Measurements from ENCODE around the gene ANKRD13A. TPM values are rescaled to one million over a fixed set of nuclear protein-coding genes. Genes with fewer than 3 reads are reported as not detected.

The ANKRD13A gene
- total RNA-seq, 1 experiment from 2014 or later: 19.9 TPM

DNA sequence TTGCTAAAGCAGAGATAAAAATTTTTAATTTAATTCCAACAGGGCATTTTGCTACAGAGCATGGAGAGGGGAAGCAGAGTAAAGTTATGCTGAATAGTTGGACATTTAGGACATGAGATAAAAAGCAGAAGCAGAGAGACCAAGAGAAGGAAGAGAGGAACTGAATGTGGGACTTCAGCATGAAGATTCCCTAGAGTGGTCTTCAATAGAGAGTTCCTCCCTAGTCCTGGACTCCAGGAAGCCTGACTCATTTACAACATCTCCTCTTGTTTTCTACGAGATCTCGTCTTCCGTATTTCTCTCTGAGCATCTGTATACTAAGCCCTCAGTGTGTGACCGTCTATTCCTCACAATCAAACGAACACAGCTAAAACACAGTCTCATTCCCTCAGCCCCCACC is 89.7 kb downstream of the ANKRD13A start:
- no peaks in the 10 kb centered on the region for H3K36me3 ChIP-seq (ENCODE audit: control insufficient read depth in 1 of 2, insufficient read depth in 2 of 2, low read length in 2 of 2)
- POLR2A ChIA-PET: no interaction called here
- H3K4me2 ChIP-seq (ENCODE audit: low read length): no peak overlapping the region
- H3K9me3 ChIP-seq (ENCODE audit: control insufficient read depth in 1 of 2, insufficient read depth in 1 of 2, low read depth in 1 of 2, low read length in 2 of 2): no peaks in the 10 kb centered on the region
- no peaks in the 10 kb centered on the region for H3K4me1 ChIP-seq (ENCODE audit: control insufficient read depth in 1 of 2, insufficient read depth in 2 of 2, low read length in 2 of 2)
- CTCF ChIA-PET: no interaction called here
- H2AFZ ChIP-seq (ENCODE audit: low read depth, low read length, poor library complexity, severe bottlenecking): no peak overlapping the region
- no peaks in the 10 kb centered on the region for H4K20me1 ChIP-seq (ENCODE audit: insufficient read depth)
- peaks cover 6% of the 10 kb centered on the region; the same call in 1 of the 2 replicates for H3K27me3 ChIP-seq (ENCODE audit: insufficient read depth, low read length)
- H3K79me2 ChIP-seq (ENCODE audit: insufficient read depth, low read length): no peaks in the 10 kb centered on the region
- H3K9ac ChIP-seq (ENCODE audit: low read length): no peak overlapping the region
- no peak overlapping the region for H3K27ac ChIP-seq (ENCODE audit: low read depth, low read length)
- no TSS peak for BruUV-seq (replicated peaks)
- DNase-seq (ENCODE audit: low read depth, low spot score): no peak
- intact Hi-C loops (cut with micrococcal nuclease): no loop called here
- no peak for ATAC-seq
- no peaks in the 10 kb centered on the region for H3K9me2 ChIP-seq (ENCODE audit: insufficient read depth)
- RAD21 ChIA-PET (ENCODE audit: low non-redundant PET in 1 of 2, low total read pairs in 2 of 2, uncharacterized antibody in 2 of 2, unreplicated experiment in 2 of 2): no interaction called here
- TF ChIP-seq ZNF274 (IDR thresholded peaks at IDR 0.05; ENCODE audit: low read depth, low read length) (no peak), JUND (IDR thresholded peaks at IDR 0.05) (no peak), ELF1 (IDR thresholded peaks at IDR 0.05; ENCODE audit: borderline replicate concordance, low read depth) (no peak), YY1 (IDR thresholded peaks at IDR 0.05; ENCODE audit: extremely low read depth, insufficient replicate concordance, low read depth, low read length) (no peak), RAD21 (IDR thresholded peaks at IDR 0.05; ENCODE audit: low read depth) (no peak), POLR2A (IDR thresholded peaks at IDR 0.05; ENCODE audit: borderline replicate concordance, extremely low read depth, insufficient read depth, insufficient read length) (no peak), EZH2 (IDR thresholded peaks at IDR 0.05) (no peak), SRF (IDR thresholded peaks at IDR 0.05; ENCODE audit: low read depth) (no peak)
- TF ChIP-seq, protein P1, sequence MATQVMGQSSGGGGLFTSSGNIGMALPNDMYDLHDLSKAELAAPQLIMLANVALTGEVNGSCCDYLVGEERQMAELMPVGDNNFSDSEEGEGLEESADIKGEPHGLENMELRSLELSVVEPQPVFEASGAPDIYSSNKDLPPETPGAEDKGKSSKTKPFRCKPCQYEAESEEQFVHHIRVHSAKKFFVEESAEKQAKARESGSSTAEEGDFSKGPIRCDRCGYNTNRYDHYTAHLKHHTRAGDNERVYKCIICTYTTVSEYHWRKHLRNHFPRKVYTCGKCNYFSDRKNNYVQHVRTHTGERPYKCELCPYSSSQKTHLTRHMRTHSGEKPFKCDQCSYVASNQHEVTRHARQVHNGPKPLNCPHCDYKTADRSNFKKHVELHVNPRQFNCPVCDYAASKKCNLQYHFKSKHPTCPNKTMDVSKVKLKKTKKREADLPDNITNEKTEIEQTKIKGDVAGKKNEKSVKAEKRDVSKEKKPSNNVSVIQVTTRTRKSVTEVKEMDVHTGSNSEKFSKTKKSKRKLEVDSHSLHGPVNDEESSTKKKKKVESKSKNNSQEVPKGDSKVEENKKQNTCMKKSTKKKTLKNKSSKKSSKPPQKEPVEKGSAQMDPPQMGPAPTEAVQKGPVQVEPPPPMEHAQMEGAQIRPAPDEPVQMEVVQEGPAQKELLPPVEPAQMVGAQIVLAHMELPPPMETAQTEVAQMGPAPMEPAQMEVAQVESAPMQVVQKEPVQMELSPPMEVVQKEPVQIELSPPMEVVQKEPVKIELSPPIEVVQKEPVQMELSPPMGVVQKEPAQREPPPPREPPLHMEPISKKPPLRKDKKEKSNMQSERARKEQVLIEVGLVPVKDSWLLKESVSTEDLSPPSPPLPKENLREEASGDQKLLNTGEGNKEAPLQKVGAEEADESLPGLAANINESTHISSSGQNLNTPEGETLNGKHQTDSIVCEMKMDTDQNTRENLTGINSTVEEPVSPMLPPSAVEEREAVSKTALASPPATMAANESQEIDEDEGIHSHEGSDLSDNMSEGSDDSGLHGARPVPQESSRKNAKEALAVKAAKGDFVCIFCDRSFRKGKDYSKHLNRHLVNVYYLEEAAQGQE (IDR thresholded peaks at IDR 0.05; ENCODE audit: low read depth): no peak
- no peak overlapping the region for H3K4me3 ChIP-seq (replicated peaks in 1 of 2; ENCODE audit: low read depth in 1 of 2, low read length in 2 of 2)

Other genes starting within 250 kb of the ANKRD13A start
- 0.54 TPM for gene TRPV4, start 166.0 kb upstream of the ANKRD13A start, total RNA-seq (2021; ENCODE audit: unreplicated experiment)
- 26.6 TPM for gene GLTP, start 118.9 kb upstream of the ANKRD13A start, total RNA-seq (2021; ENCODE audit: unreplicated experiment)
- gene TCHP, start 99.2 kb upstream of the ANKRD13A start, total RNA-seq (2021; ENCODE audit: unreplicated experiment): 17.3 TPM
- gene GIT2, start 3.1 kb upstream of the ANKRD13A start, total RNA-seq (2021; ENCODE audit: unreplicated experiment): 21.5 TPM
- gene C12orf76, start 49.1 kb downstream of the ANKRD13A start, total RNA-seq (2021; ENCODE audit: unreplicated experiment): 10.1 TPM
- 9.0 TPM for gene IFT81, start 124.9 kb downstream of the ANKRD13A start, total RNA-seq (2021; ENCODE audit: unreplicated experiment)